Activated CD8-positive, alpha-beta memory T cell treated with anti-CD3 and anti-CD28 coated beads, Interleukin-2, amount 50 U/mL, for 24 hours (primary cell): Measurements from ENCODE around the gene STARD9.
A peak's percentile ranks its signal among the peaks of the same experiment; 100 is the strongest.
"Not testable (repeated sequence)": the region's sequence is repeated elsewhere in the genome, so short reads cannot be mapped to it uniquely, and the experiment has no call there.

ENCODE experiments used
- DNase-seq: peaks from one replicate; pipeline ENCODE4 v3.0.0-alpha.2; 2020; ENCODE audit errors: extremely low read depth

STARD9 gene

DNA sequence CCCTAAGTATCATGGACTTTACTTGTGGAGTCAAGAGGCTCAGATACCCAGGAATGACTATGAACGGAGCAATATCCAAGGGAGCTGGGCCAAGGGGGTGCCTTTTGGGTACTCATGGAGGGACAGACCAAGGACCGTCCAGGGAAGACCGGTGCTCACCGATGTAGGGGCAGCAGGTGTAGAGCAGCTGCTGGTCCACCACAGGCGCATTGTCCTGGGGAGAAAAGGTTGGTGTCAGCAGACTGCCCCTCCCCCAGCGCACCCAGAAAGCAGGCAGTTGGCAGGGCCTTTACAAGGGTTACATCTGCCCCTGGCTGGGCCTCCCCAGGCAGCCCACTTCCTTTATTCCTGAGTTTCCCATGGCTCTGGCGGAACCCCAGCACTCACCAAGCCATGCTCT, 154.0 kb downstream of the STARD9 start:
- DNase-seq, result no peak

GRCh38 chr15:42730135-42730534, 154.7 kb downstream of the STARD9 start:
- no peak for DNase-seq

DNA sequence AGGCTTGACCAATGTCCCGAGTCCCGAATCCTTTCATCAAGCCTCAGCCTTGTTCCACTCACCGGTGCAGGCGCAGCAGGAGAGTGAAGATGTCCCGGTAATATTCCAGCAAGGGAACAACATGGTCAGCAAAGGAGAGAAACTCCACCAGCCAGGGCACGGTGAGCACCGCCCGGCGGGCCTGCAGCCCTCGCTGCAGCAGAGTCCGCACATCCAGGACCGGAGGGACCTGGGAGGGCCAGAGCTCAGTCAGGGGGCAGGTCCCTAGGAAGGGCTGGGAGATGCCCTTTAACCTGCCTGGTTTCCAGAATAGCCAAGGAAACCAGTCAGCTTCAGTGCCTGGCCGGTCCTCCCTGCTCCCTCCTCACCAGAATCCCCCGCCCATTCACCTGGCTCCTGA, 155.1 kb downstream of the STARD9 start:
- no peak for DNase-seq

- no peak for DNase-seq
Measured at GRCh38 chr15:42731461-42731860, 156.1 kb downstream of the STARD9 start.

- DNase-seq, result no peak
Measured at GRCh38 chr15:42732095-42732827, 156.9 kb downstream of the STARD9 start.

GRCh38 chr15:42733027-42733426, 157.6 kb downstream of the STARD9 start:
- no peak for DNase-seq

- DNase-seq, result no peak
Measured at GRCh38 chr15:42734076-42734672, 158.8 kb downstream of the STARD9 start.

GRCh38 chr15:42735382-42736165, 160.2 kb downstream of the STARD9 start:
- no peak for DNase-seq

DNA sequence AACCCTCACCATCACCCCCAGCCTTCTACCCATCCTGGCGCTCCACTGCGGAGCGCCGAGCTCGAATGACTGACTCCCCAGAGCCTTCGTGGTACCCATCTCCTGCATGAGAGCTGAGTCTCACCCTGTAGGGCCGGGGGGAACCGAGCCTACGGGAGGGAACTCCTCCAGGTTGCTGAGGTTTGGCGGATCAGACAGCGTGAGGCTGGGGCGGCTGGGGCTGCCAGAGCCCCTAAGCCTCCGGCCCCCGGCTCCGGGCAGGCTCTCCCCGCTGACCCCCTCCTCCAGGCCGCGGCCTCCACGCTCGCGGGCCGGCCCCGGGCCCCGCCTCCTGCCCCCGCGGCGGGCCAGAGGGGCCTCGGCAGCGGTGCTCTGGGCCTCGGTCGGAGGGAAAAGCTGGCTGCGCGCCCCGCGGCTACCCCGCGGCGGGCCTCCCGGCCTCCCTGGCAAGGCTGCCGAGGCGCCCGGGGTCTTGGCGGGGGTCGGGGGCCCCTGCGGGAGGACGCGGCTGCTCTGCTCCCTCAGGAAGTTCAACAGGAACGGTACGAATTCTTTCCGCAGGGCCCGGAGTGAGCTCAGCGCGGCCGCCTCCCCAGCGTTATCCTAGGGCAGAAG, 160.9 kb downstream of the STARD9 start:
- DNase-seq, result no peak

- peak; percentile 74 for DNase-seq
Measured at GRCh38 chr15:42736793-42737528, 161.6 kb downstream of the STARD9 start, which contains the start of gene CDAN1. CDAN1 (minus strand) TSS chr15:42737128; CDS start chr15:42737102, 26 bp downstream.

DNA sequence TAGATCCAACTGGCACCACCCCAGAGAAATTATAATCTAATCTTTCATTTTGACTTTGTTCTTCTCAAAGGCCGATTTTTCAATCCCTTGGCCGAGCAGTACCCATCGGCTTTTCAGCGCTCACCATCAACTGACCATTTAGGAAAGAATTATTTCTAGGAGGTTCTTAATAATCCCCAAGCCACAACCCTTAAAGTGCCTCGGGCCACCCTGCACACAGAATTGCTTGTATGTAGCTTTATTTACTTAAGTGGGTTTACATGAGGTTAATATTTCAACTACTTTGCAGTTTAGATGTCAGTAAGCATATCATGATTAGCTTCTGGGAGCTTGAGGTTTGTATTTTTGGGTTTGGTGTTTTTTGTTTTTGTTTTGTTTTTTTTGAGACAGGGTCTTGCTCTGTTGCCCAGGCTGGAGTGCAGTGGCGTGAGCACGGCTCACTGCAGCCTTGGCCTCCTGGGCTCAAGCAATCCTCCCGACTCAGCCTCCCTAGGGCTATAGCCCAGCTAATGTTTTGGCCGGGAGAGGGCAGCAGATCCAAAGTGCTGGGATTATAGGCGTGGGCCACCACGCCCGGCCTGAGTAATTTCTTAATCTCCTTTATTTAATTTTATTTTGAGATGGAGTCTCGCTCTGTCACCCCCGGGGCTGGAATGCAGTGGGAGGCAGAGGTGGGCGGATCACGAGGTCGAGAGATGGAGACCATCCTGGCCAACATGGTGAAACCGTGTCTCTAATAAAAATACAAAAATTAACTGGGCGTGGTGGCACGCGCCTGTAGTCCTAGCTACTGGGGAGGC, 162.3 kb downstream of the STARD9 start:
- no peak for DNase-seq

DNA sequence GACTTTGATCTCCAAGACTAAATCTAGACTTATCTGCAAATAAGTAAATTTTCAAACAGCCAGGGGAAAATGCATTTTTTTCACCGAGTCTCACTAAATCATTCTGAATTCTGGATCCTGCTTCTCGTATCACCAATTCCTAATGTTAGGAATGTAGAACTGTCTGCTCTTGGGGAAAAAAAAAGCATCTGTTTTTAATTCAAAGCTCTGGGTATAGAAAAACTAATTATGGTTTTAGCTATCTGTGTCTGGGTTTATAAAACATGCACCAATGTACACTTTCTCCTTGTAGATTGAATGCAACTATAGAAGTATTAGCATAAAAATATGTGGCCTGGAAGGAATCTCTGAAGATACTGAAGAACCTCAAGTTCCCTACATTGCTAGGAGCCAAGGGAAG, 166.3 kb downstream of the STARD9 start:
- DNase-seq, result no peak

DNA sequence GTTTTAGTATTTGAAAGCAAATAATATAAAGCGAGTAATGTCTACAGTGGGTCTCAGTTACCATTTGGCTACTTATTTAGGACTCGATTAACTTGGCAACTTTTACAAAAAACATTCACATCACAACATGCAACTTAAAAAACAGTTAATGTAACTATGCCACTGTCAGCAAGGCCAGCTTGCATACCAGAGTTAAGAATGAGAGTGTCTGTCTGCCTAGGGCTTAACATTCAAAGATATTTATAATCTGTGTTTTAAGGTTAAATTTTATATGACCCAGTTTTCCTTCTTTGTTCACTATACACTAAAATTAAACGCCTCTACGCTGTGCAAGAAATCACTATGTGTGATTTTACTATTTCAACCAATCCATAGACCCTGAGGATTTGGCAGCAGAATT, 166.7 kb downstream of the STARD9 start:
- no peak for DNase-seq

GRCh38 chr15:42744195-42744594, 168.8 kb downstream of the STARD9 start:
- no peak for DNase-seq

DNA sequence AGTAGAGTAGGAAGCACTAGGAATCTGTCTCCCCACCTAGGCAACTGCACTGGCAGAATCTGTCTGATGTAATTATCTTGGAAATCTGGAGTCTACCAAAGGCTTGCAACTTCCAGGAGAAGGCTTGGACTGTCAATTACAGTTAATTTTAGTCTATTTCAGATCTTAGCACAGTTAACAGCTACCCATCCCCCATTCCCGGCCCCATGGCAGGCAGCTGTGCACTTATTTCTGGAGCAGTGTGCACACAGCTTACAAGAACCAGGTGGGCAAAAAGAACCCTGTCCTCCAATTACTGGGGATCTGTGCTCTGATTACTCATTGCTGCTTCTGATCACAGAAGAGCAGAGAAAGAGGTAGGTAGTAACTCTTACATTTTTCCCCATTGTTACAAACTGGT, 173.9 kb downstream of the STARD9 start:
- no peak for DNase-seq

- DNase-seq, result no peak
Measured at GRCh38 chr15:42750306-42750705, 174.9 kb downstream of the STARD9 start.

- no peak for DNase-seq
Measured at GRCh38 chr15:42759093-42759492, 183.7 kb downstream of the STARD9 start.

DNA sequence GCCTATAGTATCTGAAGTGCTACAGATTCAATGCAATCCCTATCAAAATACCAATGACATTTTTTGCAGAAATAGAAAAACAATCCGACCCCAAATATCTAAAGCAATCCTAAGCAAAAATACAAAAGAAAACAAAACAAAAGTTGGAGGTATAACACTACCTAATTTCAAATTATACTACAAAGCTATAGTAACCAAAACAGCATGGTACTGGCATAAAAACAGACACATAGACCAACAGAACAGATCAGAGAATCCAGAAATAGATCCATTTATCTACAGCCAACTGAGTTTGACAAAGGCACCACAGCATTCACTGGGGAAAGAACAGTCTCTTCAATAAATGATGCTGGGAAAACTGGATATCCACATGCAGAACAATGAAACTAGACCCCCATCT, 185.4 kb downstream of the STARD9 start:
- DNase-seq, result no peak

DNA sequence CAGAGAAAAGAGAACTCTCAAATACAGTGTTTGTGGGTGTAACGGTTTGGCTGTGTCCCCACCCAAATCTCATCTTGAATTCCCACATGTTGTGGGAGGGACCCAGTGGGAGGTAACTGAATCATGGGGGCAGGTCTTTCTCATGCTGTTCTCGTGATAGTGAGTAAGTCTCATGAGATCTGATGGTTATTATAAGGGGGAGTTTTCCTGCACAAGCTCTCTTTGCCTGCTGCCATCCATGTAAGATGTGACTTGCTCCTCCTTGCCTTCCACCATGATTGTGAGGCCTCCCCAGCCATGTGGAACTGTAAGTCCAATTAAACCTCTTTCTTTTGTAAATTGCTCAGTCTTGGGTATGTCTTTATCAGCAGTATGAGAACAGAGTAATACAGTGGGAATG, 186.4 kb downstream of the STARD9 start:
- not testable (repeated sequence) for DNase-seq

DNA sequence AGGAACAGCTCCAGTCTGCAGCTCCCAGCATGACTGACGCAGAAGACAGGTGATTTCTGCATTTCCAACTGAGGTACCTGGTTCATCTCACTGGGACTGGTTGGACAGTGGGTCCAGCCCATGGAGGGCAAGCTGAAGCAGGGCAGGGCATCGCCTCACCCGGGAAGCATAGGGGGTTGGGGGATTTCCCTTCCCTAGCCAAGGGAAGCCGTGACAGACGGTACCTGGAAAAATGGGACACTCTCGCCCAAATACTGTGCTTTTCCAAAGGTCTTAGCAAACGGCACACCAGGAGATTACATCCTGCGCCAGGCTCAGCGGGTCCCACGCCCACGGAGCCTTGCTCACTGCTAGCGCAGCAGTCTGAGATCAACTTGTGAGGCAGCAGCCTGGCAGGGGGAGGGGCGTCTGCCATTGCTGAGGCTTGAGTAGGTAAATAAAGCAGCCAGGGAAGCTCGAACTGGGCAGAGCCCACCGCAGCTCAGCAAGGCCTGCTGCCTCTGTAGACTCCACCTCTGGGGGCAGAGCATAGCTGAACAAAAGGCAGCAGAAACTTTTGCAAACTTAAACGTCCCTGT, 188.8 kb downstream of the STARD9 start:
- not testable (repeated sequence) for DNase-seq
